A549 (cell line): ENCODE results near the gene CUL7. TPM values are rescaled to one million over a fixed set of nuclear protein-coding genes. Genes with fewer than 3 reads are reported as not detected.

Experiments used
- ATAC-seq, 2 experiments: fragments of 200-7000 bp in 1 of 2; fragments of >200 bp in 1 of 2; cut with Nextera tagmentation in 1 of 2; cut with Tn5 transposase in 1 of 2; 3 replicates each; pipeline versions ENCODE4 v1.8.0 to v1.9.1; 2018 to 2020; ENCODE audit warnings: mild to moderate bottlenecking in 1 of 2, moderate library complexity in 1 of 2
- CTCF ChIA-PET: fragments of 300-600 bp; sonication (Branson Sonifier 250); formaldehyde crosslinking; extraction: SDS; loops from one replicate; lab custom pipeline; 2021; ENCODE audit warnings: antibody characterized with exemption, inconsistent platforms; lab: Yijun Ruan, JAX
- POLR2A ChIA-PET: fragments of 350-600 bp; formaldehyde crosslinking; extraction: SDS; loops from one replicate; lab custom pipeline; 2021; ENCODE audit warnings: antibody characterized with exemption, inconsistent platforms; lab: Yijun Ruan, JAX
- DNase-seq, 2 experiments: peaks; one replicate each; pipeline versions ENCODE4 v3.0.0 to v3.0.0-alpha.2; 2011 to 2016; ENCODE audit warnings: low read depth in 1 of 2, low spot score in 1 of 2
- FAIRE-seq: peaks from 2 replicates; lab custom pipeline; 2011; peaks lifted over from hg19 to GRCh38; lab: Jason Lieb, UNC
- H3K27ac ChIP-seq, 2 experiments: fragments of >200 bp; sonication (Bioruptor Twin); formaldehyde crosslinking; 3 replicates each; pipeline ENCODE4 v1.5.1; 2016 to 2017
- H3K4me1 ChIP-seq: fragments of >200 bp; sonication (Bioruptor Twin); formaldehyde crosslinking; 3 replicates; pipeline ENCODE4 v1.6.1; 2016
- H3K4me2 ChIP-seq: fragments of >200 bp; sonication (Bioruptor Twin); formaldehyde crosslinking; 3 replicates; pipeline ENCODE4 v1.6.1; 2016
- H3K4me3 ChIP-seq: fragments of >200 bp; sonication (Bioruptor Twin); formaldehyde crosslinking; 3 replicates; pipeline ENCODE4 v1.5.1; 2016
- H3K9me3 ChIP-seq: fragments of >200 bp; sonication (Bioruptor Twin); formaldehyde crosslinking; 3 replicates; pipeline ENCODE4 v1.6.1; 2016
- ATOH8 ChIP-seq: fragments of 250-450 bp; sonication (Bioruptor Pico); IDR thresholded peaks from 2 replicates; pipeline ENCODE4 v1.5.0; 2020; ENCODE audit warnings: low read depth, mild to moderate bottlenecking, moderate library complexity
- BCL3 ChIP-seq: fragments of >200 bp; sonication (Bioruptor Twin); formaldehyde crosslinking; IDR thresholded peaks from 3 replicates; pipeline ENCODE4 v1.6.1; 2016
- CBX2 ChIP-seq: fragments of 200-600 bp; sonication (generic); IDR thresholded peaks from 2 replicates; pipeline ENCODE4 v1.6.1; 2016; ENCODE audit warnings: low read depth, mild to moderate bottlenecking, borderline replicate concordance
- FOSL2 ChIP-seq, 2 experiments: fragments of 450-650 bp in 1 of 2; fragments of >200 bp in 1 of 2; sonication (Bioruptor Twin) in 1 of 2; formaldehyde crosslinking; IDR thresholded peaks; 2 replicates each; pipeline versions ENCODE4 v1.5.0 to v1.6.1; 2016 to 2020; ENCODE audit warnings: mild to moderate bottlenecking in 1 of 2, moderate library complexity in 1 of 2
- GATA3 ChIP-seq: IDR thresholded peaks from 2 replicates; pipeline ENCODE4 v1.6.1; 2012; ENCODE audit warnings: borderline replicate concordance
- HES2 ChIP-seq: fragments of >200 bp; sonication (Bioruptor Twin); formaldehyde crosslinking; IDR thresholded peaks from 2 replicates; pipeline ENCODE4 v1.6.1; 2016
- JUNB ChIP-seq: fragments of >200 bp; sonication (Bioruptor Twin); formaldehyde crosslinking; IDR thresholded peaks from 2 replicates; pipeline ENCODE4 v1.6.1; 2016
- KDM1A ChIP-seq: fragments of 200-600 bp; sonication (generic); IDR thresholded peaks from 2 replicates; pipeline ENCODE4 v1.6.1; 2016; ENCODE audit warnings: low read depth, mild to moderate bottlenecking
- KDM5A ChIP-seq: fragments of 200-600 bp; sonication (generic); IDR thresholded peaks from 2 replicates; pipeline ENCODE4 v1.6.1; 2016; ENCODE audit warnings: antibody characterized with exemption, mild to moderate bottlenecking
- MAZ ChIP-seq: fragments of 150-350 bp; IDR thresholded peaks from 2 replicates; pipeline ENCODE4 v1.6.1; 2014; ENCODE audit warnings: antibody characterized with exemption, low read depth, low read length, borderline replicate concordance
- NR3C1 ChIP-seq: fragments of >200 bp; sonication (Bioruptor Twin); formaldehyde crosslinking; IDR thresholded peaks from 3 replicates; pipeline ENCODE4 v1.6.1; 2017
- RAD21 ChIP-seq, 2 experiments: fragments of >200 bp in 1 of 2; sonication (Bioruptor Twin) in 1 of 2; formaldehyde crosslinking in 1 of 2; IDR thresholded peaks in 1 of 2; conservative IDR thresholded peaks in 1 of 2; 2 replicates in 1 of 2; 3 replicates in 1 of 2; pipeline ENCODE4 v1.6.1; 2012 to 2018; ENCODE audit warnings: inconsistent platforms in 1 of 2
- ZFP36 ChIP-seq: fragments of 450-650 bp; IDR thresholded peaks from 2 replicates; pipeline ENCODE4 v1.6.1; 2014; ENCODE audit warnings: borderline replicate concordance; ENCODE audit not compliant: partially characterized antibody
- ZNF302 ChIP-seq: fragments of 250-450 bp; sonication (Bioruptor Pico); IDR thresholded peaks from 2 replicates; pipeline ENCODE4 v1.9.0; 2021; ENCODE audit warnings: inconsistent platforms, mild to moderate bottlenecking, moderate library complexity
- WGBS: methylation state at CpG from one replicate; pipeline ENCODE4 v1.1.6; 2017; ENCODE audit errors: missing lambda C conversion rate; 5-methylcytosine and 5-hydroxymethylcytosine counted together
- polyA plus RNA-seq, 4 experiments: library from polyadenylated mRNA; depleted of rRNA in 3 of 4; stranded (reverse); fragments of >200 nt; fragmentation: RNase III in 1 of 4; extraction: RNeasy Plus Mini Kit Qiagen cat#74134 plus additional on column Dnase treatment in 1 of 4; gene quantifications; 2 replicates in 3 of 4; 3 replicates in 1 of 4; pipeline ENCODE4 v1.2.3, GENCODE V29; 2011 to 2017
- TF ChIP-seq, protein P1 (sequence below): fragments of 150-350 bp; IDR thresholded peaks from 2 replicates; pipeline ENCODE4 v1.6.1; 2014; ENCODE audit warnings: low read depth, mild to moderate bottlenecking, low read length
- TF ChIP-seq, protein P2 (sequence below): fragments of 200-600 bp; sonication (generic); IDR thresholded peaks from 2 replicates; pipeline ENCODE4 v1.6.1; 2016; ENCODE audit warnings: antibody characterized with exemption, mild to moderate bottlenecking, moderate library complexity
- TF ChIP-seq, protein P3 (sequence below): fragments of >200 bp; sonication (Bioruptor Twin); formaldehyde crosslinking; IDR thresholded peaks from 3 replicates; pipeline ENCODE4 v1.5.1; 2016

Gene CUL7
- polyA plus RNA-seq, 2 of the 4 experiments (the other 2 are of a cell fraction) = 10.0 to 12.1 TPM

GRCh38 chr6:43096451-43097097 is 42.9 kb upstream of the CUL7 start:
- no peaks in the 10 kb centered on the region for H3K9me3 ChIP-seq
- no peak overlapping the region for H3K4me2 ChIP-seq
- 72% methylated on average over 4 of the region's 8 CpGs for WGBS
- DNase-seq = no peak
- CTCF ChIA-PET = interaction anchor here (0.7 to 2.0 kb wide), 7 partner anchors 8 to 61 kb away, joined by 3 to 5 read pairs (median 3); no protein-coding TSS in a partner anchor
- no peak for TF ChIP-seq KDM5A
- TF ChIP-seq GATA3 = no peak
- TF ChIP-seq, protein P1, sequence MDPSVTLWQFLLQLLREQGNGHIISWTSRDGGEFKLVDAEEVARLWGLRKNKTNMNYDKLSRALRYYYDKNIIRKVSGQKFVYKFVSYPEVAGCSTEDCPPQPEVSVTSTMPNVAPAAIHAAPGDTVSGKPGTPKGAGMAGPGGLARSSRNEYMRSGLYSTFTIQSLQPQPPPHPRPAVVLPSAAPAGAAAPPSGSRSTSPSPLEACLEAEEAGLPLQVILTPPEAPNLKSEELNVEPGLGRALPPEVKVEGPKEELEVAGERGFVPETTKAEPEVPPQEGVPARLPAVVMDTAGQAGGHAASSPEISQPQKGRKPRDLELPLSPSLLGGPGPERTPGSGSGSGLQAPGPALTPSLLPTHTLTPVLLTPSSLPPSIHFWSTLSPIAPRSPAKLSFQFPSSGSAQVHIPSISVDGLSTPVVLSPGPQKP = no peak
- no peak for TF ChIP-seq FOSL2 (IDR thresholded peaks at IDR 0.05)
- no peak for TF ChIP-seq FOSL2 (CRISPR knock-in tag; IDR thresholded peaks at IDR 0.05)
- TF ChIP-seq, all 56 proteins: peak for 0
- POLR2A ChIA-PET = interaction anchor here (0.6 kb wide), 1 partner anchor 349 kb away, joined by 3 read pairs; no protein-coding TSS in a partner anchor
- Histone ChIP-seq H3K4me3 (no peak overlapping the region), H3K27ac (no peak overlapping the region), H3K4me1 (no peaks in the 10 kb centered on the region)
- FAIRE-seq (no peak), ATAC-seq (no peak; a peak in 1 of 6 replicates)

GRCh38 chr6:43095939-43096338 is 42.3 kb upstream of the CUL7 start:
- 90% methylated on average over 7 of the region's 7 CpGs for WGBS
- no peak for ATAC-seq

More at GRCh38 chr6:43095939-43096338, 42.3 kb upstream of the CUL7 start:
- DNase-seq (no peak), FAIRE-seq (no peak)
- no peak overlapping the region for H3K4me3 ChIP-seq
- POLR2A ChIA-PET = interaction anchor here (0.6 kb wide), 1 partner anchor 349 kb away, joined by 3 read pairs; no protein-coding TSS in a partner anchor
- no peak overlapping the region for H3K4me2 ChIP-seq
- TF ChIP-seq KDM1A (no peak), HES2 (no peak), MAZ (no peak), ZFP36 (no peak), RAD21 (conservative IDR thresholded peaks at IDR 0.05 in 1 of 2, IDR thresholded peaks at IDR 0.05 in 1 of 2) (no peak), CBX2 (no peak), BCL3 (no peak), JUNB (no peak), NR3C1 (no peak), ZNF302 (CRISPR knock-in tag) (no peak), ATOH8 (CRISPR knock-in tag) (no peak)
- TF ChIP-seq, protein P2, sequence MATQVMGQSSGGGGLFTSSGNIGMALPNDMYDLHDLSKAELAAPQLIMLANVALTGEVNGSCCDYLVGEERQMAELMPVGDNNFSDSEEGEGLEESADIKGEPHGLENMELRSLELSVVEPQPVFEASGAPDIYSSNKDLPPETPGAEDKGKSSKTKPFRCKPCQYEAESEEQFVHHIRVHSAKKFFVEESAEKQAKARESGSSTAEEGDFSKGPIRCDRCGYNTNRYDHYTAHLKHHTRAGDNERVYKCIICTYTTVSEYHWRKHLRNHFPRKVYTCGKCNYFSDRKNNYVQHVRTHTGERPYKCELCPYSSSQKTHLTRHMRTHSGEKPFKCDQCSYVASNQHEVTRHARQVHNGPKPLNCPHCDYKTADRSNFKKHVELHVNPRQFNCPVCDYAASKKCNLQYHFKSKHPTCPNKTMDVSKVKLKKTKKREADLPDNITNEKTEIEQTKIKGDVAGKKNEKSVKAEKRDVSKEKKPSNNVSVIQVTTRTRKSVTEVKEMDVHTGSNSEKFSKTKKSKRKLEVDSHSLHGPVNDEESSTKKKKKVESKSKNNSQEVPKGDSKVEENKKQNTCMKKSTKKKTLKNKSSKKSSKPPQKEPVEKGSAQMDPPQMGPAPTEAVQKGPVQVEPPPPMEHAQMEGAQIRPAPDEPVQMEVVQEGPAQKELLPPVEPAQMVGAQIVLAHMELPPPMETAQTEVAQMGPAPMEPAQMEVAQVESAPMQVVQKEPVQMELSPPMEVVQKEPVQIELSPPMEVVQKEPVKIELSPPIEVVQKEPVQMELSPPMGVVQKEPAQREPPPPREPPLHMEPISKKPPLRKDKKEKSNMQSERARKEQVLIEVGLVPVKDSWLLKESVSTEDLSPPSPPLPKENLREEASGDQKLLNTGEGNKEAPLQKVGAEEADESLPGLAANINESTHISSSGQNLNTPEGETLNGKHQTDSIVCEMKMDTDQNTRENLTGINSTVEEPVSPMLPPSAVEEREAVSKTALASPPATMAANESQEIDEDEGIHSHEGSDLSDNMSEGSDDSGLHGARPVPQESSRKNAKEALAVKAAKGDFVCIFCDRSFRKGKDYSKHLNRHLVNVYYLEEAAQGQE = no peak
- TF ChIP-seq, protein P1 = no peak
- TF ChIP-seq, protein P3, sequence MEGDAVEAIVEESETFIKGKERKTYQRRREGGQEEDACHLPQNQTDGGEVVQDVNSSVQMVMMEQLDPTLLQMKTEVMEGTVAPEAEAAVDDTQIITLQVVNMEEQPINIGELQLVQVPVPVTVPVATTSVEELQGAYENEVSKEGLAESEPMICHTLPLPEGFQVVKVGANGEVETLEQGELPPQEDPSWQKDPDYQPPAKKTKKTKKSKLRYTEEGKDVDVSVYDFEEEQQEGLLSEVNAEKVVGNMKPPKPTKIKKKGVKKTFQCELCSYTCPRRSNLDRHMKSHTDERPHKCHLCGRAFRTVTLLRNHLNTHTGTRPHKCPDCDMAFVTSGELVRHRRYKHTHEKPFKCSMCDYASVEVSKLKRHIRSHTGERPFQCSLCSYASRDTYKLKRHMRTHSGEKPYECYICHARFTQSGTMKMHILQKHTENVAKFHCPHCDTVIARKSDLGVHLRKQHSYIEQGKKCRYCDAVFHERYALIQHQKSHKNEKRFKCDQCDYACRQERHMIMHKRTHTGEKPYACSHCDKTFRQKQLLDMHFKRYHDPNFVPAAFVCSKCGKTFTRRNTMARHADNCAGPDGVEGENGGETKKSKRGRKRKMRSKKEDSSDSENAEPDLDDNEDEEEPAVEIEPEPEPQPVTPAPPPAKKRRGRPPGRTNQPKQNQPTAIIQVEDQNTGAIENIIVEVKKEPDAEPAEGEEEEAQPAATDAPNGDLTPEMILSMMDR = no peak
- no peaks in the 10 kb centered on the region for H3K9me3 ChIP-seq
- no peak overlapping the region for H3K27ac ChIP-seq
- CTCF ChIA-PET = interaction anchor here (0.8 to 2.0 kb wide), 5 partner anchors 9 to 34 kb away, joined by 3 to 5 read pairs (median 3); no protein-coding TSS in a partner anchor
- no peaks in the 10 kb centered on the region for H3K4me1 ChIP-seq
